ENCODE results near the gene TSNAXIP1. TPM values are rescaled to one million over a fixed set of nuclear protein-coding genes. Genes with fewer than 3 reads are reported as not detected.
A peak's percentile ranks its signal among the peaks of the same experiment; 100 is the strongest.

TSNAXIP1 gene
- total RNA-seq, 1 experiment from 2014 or later: 1.2 TPM

DNA sequence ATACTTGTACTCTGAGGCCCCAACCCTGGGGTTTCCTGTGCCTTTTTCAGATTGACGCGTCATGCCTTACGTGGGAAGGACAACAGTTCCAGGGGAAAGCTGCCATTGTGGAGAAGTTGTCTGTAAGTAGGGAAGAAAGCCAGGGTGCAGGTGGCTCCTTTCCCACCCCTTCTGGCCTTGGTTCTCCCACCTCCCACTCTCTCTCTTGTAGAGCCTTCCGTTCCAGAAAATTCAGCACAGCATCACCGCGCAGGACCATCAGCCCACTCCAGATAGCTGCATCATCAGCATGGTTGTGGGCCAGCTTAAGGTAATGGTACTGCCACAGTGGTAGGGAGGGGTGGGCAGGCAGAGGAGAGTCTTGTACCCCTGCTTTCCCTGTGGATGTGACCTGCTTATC, 61.6 kb downstream of the TSNAXIP1 start (continued):
- no peak for TF ChIP-seq CTCF (IDR thresholded peaks at IDR 0.05 in 2 of 3, conservative IDR thresholded peaks at IDR 0.05 in 1 of 3; ENCODE audit: borderline replicate concordance in 1 of 3, insufficient read depth in 1 of 3, low read depth in 2 of 3, low read length in 2 of 3)
- TF ChIP-seq ZBTB33 (IDR thresholded peaks at IDR 0.05; ENCODE audit: extremely low read depth, insufficient replicate concordance, low read length): no peak
- no peak for TF ChIP-seq ELF1 (IDR thresholded peaks at IDR 0.05; ENCODE audit: borderline replicate concordance, low read depth)

- no peaks in the 10 kb centered on the region for H3K9me3 ChIP-seq (ENCODE audit: control insufficient read depth in 1 of 2, insufficient read depth in 1 of 2, low read depth in 1 of 2, low read length in 2 of 2)
- ChIA-PET POLR2A (no interaction called here), RAD21 (ENCODE audit: low non-redundant PET in 1 of 2, low total read pairs in 2 of 2, uncharacterized antibody in 2 of 2, unreplicated experiment in 2 of 2) (no interaction called here), CTCF (no interaction called here)
- no peaks in the 10 kb centered on the region for H3K27me3 ChIP-seq (ENCODE audit: insufficient read depth, low read length)
- H3K27ac ChIP-seq (ENCODE audit: low read depth, low read length): peak overlapping the region; percentile 25; the same call in 1 of the 2 replicates
- BruUV-seq (replicated peaks): no TSS peak
- no peaks in the 10 kb centered on the region for H4K20me1 ChIP-seq (ENCODE audit: insufficient read depth)
- H3K36me3 ChIP-seq (ENCODE audit: control insufficient read depth in 1 of 2, insufficient read depth in 2 of 2, low read length in 2 of 2): peaks cover 33 to 36% of the 10 kb centered on the region in 2 experiments; a peak in 3 of 4 replicates
- peaks cover 7 to 20% of the 10 kb centered on the region in 2 experiments for H3K4me1 ChIP-seq (ENCODE audit: control insufficient read depth in 1 of 2, insufficient read depth in 2 of 2, low read length in 2 of 2)
- DNase-seq (ENCODE audit: low read depth, low spot score): no peak
- no peak overlapping the region for H3K4me2 ChIP-seq (ENCODE audit: low read length)
- no peaks in the 10 kb centered on the region for H3K9me2 ChIP-seq (ENCODE audit: insufficient read depth)
- peaks cover 36% of the 10 kb centered on the region for H3K79me2 ChIP-seq (ENCODE audit: insufficient read depth, low read length)
- H2AFZ ChIP-seq (ENCODE audit: low read depth, low read length, poor library complexity, severe bottlenecking): no peak overlapping the region
- no peak for ATAC-seq
- intact Hi-C loops (cut with micrococcal nuclease): no loop called here
- no peak overlapping the region for H3K9ac ChIP-seq (ENCODE audit: low read length)
- H3K4me3 ChIP-seq (replicated peaks in 1 of 2; ENCODE audit: low read depth in 1 of 2, low read length in 2 of 2): no peak overlapping the region
- TF ChIP-seq SP1 (IDR thresholded peaks at IDR 0.05; ENCODE audit: low read depth) (no peak), SRF (IDR thresholded peaks at IDR 0.05; ENCODE audit: low read depth) (no peak), JUND (IDR thresholded peaks at IDR 0.05) (no peak), ATF3 (IDR thresholded peaks at IDR 0.05) (no peak), CEBPB (IDR thresholded peaks at IDR 0.05; ENCODE audit: low read depth) (no peak), MAX (IDR thresholded peaks at IDR 0.05) (no peak), CBX3 (IDR thresholded peaks at IDR 0.05; ENCODE audit: low read depth) (no peak), ZBTB33 (IDR thresholded peaks at IDR 0.05; ENCODE audit: extremely low read depth, insufficient replicate concordance, low read length) (no peak), CTCF (IDR thresholded peaks at IDR 0.05 in 2 of 3, conservative IDR thresholded peaks at IDR 0.05 in 1 of 3; ENCODE audit: borderline replicate concordance in 1 of 3, insufficient read depth in 1 of 3, low read depth in 2 of 3, low read length in 2 of 3) (no peak), POLR2A (IDR thresholded peaks at IDR 0.05; ENCODE audit: borderline replicate concordance, extremely low read depth, insufficient read depth, insufficient read length) (no peak)
Observed at GRCh38 chr16:67869653-67870052, 63.0 kb downstream of the TSNAXIP1 start.
